ENCODE results near the gene RNF181. TPM values are rescaled to one million over a fixed set of nuclear protein-coding genes. Genes with fewer than 3 reads are reported as not detected.
A peak's percentile ranks its signal among the peaks of the same experiment; 100 is the strongest.

The RNF181 gene, protein sequence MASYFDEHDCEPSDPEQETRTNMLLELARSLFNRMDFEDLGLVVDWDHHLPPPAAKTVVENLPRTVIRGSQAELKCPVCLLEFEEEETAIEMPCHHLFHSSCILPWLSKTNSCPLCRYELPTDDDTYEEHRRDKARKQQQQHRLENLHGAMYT
- polyA plus RNA-seq (2013, experiment 1 of 2): 178 TPM
- polyA plus RNA-seq (2013, experiment 2 of 2): 144 TPM

DNA sequence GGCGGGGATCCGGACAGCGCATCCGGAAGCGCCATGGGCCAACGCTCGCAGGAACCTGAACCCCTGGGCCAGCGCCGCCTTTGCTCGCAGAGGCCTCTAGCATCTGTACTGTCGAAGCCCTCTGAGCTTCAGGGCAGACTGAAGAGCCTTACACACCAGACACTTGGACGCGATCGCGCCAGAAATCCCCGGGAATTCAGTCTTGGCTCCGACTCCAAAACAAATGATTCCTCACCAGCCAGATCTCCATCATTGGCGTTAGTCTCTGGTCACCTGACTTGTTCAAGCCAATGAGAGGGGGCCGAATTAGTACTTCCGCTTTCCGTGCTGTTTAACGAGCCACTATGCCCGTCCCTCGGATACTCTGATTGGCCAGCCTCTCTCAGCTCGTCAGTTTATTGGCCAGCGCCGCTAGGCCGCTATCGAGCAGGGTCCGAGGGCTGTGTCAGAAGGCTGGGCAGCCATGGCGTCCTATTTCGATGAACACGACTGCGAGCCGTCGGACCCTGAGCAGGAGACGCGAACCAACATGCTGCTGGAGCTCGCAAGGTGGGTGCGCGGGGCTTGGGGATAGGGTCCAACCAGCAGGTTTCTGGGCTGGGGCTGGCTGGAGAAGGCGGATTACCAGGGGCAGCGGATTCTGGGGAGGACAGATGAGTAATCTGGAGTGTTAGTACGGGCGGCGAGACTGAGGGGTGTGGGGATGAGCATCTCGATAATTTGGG is at the start of gene RNF181:
RNF181 (plus strand) TSS at position 445 of the 725 bp plus-strand sequence; CDS start at position 464, 19 bp downstream.
- peaks cover 35% of the 10 kb centered on the region for H3K36me3 ChIP-seq (ENCODE audit: control insufficient read depth, insufficient read depth, low read length)
- H3K27ac ChIP-seq (ENCODE audit: low read depth, low read length, severe bottlenecking): peak within 1 kb of the TSS; percentile 81
- H3K4me3 ChIP-seq (ENCODE audit: extremely low read depth, insufficient read depth, low read length, poor library complexity, severe bottlenecking): peak within 1 kb of the TSS; percentile 69
- WGBS, 2 experiments (ENCODE audit: insufficient coverage in 2 of 2): 0% methylated on average over 46 to 47 of the region's 47 CpGs
- peaks cover 11% of the 10 kb centered on the region for H3K4me1 ChIP-seq (ENCODE audit: control insufficient read depth, insufficient read depth, low read length, poor library complexity, severe bottlenecking)
- no peaks in the 10 kb centered on the region for H3K9me3 ChIP-seq (ENCODE audit: control insufficient read depth, low read length)

DNA sequence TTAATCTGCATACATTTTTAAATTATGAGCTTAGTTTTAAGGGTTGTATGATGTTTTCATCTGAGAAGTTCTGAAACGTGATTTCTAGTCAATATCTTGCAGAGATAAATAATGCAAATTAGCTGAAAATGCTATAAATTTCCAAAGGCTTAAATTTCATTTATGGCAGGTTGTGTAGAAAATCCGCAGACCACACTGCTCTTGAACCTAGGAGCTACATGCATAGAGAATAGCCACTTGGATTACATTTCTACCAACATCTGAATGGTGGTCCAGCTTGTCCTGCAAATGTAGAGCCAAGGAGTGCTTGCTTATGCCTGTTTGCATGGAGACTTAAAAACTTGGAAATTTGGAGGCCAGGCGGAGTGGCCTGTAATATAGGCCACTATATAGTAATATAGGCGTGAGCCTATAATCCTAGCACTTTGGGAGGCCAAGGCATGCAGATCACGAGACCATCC is 49.7 kb upstream of the RNF181 start:
- Histone ChIP-seq H3K27ac (ENCODE audit: low read depth, low read length, severe bottlenecking) (no peak overlapping the region), H3K9me3 (ENCODE audit: control insufficient read depth, low read length) (no peaks in the 10 kb centered on the region), H3K4me1 (ENCODE audit: control insufficient read depth, insufficient read depth, low read length, poor library complexity, severe bottlenecking) (peaks cover 25% of the 10 kb centered on the region), H3K4me3 (ENCODE audit: extremely low read depth, insufficient read depth, low read length, poor library complexity, severe bottlenecking) (no peak overlapping the region), H3K36me3 (ENCODE audit: control insufficient read depth, insufficient read depth, low read length) (peaks cover 96% of the 10 kb centered on the region)
- WGBS, 2 experiments (ENCODE audit: insufficient coverage in 2 of 2): 100% methylated on average over 1 to 2 of the region's 5 CpGs

DNA sequence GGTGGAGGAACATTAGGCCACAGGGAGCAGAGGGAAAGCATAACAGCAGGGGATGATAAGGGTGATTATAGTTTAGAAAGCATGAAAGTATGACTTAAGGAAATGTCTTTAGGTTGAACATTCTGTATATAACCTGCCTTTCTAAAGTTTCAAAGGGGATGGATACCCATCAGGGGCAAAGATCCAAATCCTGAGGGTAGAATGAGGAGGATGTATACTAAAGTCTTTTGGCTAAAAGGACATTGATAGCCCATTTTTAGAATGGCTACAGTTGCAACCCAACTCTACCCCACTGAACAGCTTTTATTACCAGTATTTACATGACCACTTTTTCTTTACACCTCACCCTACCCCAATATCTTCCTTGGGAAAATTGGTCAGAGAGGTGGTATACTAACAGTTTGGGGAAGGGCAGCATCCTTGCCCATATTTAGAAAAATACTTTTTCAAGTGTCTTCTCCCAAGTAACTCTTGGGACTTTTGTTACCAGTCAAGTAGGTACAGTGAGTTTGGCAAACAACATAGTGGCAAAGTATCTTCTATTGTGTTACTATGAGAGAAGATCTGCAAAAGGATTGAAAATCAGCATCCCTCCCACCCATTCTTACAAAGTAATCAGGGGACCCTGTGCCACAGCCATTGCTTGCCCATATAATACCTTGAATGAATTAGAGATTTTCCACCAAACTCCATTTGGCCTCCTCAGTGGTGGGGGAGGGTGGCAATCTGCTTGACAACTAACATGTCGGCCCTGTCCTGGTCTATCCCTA is 48.3 kb upstream of the RNF181 start:
- peaks cover 18% of the 10 kb centered on the region for H3K4me1 ChIP-seq (ENCODE audit: control insufficient read depth, insufficient read depth, low read length, poor library complexity, severe bottlenecking)
- no CpG with 5 or more reads among the region's 1 CpG for WGBS, 2 experiments (ENCODE audit: insufficient coverage in 2 of 2)
- no peak overlapping the region for H3K4me3 ChIP-seq (ENCODE audit: extremely low read depth, insufficient read depth, low read length, poor library complexity, severe bottlenecking)
- H3K27ac ChIP-seq (ENCODE audit: low read depth, low read length, severe bottlenecking): peak overlapping the region; percentile 23
- H3K9me3 ChIP-seq (ENCODE audit: control insufficient read depth, low read length): no peaks in the 10 kb centered on the region
- H3K36me3 ChIP-seq (ENCODE audit: control insufficient read depth, insufficient read depth, low read length): peaks cover 95% of the 10 kb centered on the region

DNA sequence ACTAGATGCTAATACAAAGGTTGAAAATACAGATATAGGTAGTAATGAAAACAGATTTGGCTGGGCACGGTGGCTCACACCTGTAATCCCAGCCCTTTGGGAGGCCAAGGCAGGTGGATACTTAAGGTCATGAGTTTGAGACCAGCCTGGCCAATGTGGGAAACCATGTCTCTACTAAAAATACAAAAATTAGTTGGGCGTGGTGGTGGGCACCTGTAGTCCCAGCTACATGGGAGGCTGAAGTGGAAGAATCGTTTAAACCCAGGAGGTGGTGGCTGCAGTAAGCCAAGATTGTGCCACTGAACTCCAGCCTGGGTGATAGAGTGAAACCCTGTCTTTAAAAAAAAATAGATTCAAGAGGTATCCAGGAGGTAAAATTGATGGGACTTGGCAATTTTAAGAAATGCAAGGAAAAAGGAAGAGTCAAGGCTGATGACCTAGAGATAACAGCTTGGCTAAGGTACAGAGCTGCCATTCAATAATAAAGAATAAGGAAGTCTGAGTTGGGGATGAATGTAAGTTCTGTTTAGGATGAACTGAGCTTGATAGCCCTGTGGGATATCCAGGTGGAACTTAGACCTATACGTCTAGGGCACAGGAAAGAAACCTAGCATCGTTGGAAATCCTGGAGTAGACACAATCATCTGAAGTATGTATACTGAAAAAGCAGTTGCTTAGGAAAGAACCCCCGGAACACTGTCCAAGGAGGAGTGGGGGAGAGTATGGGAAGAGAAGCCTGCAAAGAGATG is 47.5 kb upstream of the RNF181 start:
- H3K27ac ChIP-seq (ENCODE audit: low read depth, low read length, severe bottlenecking): no peak overlapping the region
- H3K4me1 ChIP-seq (ENCODE audit: control insufficient read depth, insufficient read depth, low read length, poor library complexity, severe bottlenecking): peaks cover 18% of the 10 kb centered on the region
- no peak overlapping the region for H3K4me3 ChIP-seq (ENCODE audit: extremely low read depth, insufficient read depth, low read length, poor library complexity, severe bottlenecking)
- H3K9me3 ChIP-seq (ENCODE audit: control insufficient read depth, low read length): no peaks in the 10 kb centered on the region
- 96 to 97% methylated on average over 5 to 6 of the region's 6 CpGs for WGBS, 2 experiments (ENCODE audit: insufficient coverage in 2 of 2)
- peaks cover 95% of the 10 kb centered on the region for H3K36me3 ChIP-seq (ENCODE audit: control insufficient read depth, insufficient read depth, low read length)

DNA sequence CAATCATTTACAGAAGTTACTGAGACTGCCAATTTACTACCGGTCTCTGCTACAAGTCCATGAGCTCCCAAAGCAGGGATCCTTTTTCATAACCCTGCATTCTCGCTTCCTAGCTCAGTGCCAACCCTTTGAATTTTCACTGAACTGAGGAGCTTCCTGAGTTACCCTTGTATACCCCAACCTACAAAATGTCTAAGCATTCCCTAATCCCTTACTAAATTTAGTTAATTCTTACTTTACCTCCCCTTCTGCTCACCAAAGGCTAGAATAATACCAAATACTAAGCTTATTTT is 47.0 kb upstream of the RNF181 start:
- Histone ChIP-seq H3K27ac (ENCODE audit: low read depth, low read length, severe bottlenecking) (no peak overlapping the region), H3K4me3 (ENCODE audit: extremely low read depth, insufficient read depth, low read length, poor library complexity, severe bottlenecking) (no peak overlapping the region), H3K36me3 (ENCODE audit: control insufficient read depth, insufficient read depth, low read length) (peaks cover 95% of the 10 kb centered on the region), H3K4me1 (ENCODE audit: control insufficient read depth, insufficient read depth, low read length, poor library complexity, severe bottlenecking) (peaks cover 18% of the 10 kb centered on the region), H3K9me3 (ENCODE audit: control insufficient read depth, low read length) (no peaks in the 10 kb centered on the region)
- 100% methylated on average over 2 of the region's 2 CpGs for WGBS, 2 experiments (ENCODE audit: insufficient coverage in 2 of 2)

DNA sequence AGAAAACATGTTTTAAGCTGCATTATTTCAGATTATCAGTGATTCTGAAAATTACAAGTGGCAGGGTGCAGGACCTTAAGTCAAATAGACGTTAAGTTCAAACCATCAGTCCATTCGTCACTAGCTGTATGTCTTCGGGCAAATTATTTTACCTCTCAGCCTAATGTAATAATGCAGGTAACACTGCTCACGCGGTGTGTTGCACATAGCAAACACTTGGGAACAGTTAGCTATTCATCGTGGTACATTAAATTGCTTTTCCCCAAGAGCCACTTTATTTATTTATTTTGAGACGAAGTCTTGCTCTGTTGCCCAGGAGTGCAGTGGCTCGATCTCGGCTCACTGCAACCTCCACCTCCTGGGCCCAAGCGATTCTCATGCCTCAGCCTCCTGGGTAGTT is 46.5 kb upstream of the RNF181 start:
- Histone ChIP-seq H3K4me3 (ENCODE audit: extremely low read depth, insufficient read depth, low read length, poor library complexity, severe bottlenecking) (no peak overlapping the region), H3K4me1 (ENCODE audit: control insufficient read depth, insufficient read depth, low read length, poor library complexity, severe bottlenecking) (peaks cover 18% of the 10 kb centered on the region), H3K27ac (ENCODE audit: low read depth, low read length, severe bottlenecking) (no peak overlapping the region), H3K9me3 (ENCODE audit: control insufficient read depth, low read length) (no peaks in the 10 kb centered on the region), H3K36me3 (ENCODE audit: control insufficient read depth, insufficient read depth, low read length) (peaks cover 94% of the 10 kb centered on the region)
- 95 to 96% methylated on average over 7 to 9 of the region's 10 CpGs for WGBS, 2 experiments (ENCODE audit: insufficient coverage in 2 of 2)

DNA sequence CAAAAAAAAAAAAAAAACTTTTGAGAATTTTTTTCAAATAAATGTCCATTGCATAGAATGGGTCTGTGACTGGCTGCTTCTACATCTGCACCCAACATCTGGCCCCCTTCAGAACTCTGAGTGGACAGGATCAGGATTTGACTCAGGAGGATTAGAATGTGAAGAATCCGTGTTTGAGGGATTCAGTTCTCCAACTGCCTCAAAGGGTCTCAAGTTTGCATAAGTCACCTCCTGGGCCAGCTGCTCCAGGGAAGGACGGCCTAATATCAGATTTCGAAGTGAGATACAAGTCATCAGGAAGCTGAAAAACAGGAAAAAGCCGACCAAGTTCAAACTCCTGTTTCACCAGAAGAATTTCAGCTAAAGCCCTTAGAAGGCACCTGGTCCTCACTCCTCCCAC is 45.7 kb upstream of the RNF181 start:
- 59 to 68% methylated on average over 4 of the region's 4 CpGs for WGBS, 2 experiments (ENCODE audit: insufficient coverage in 2 of 2)
- Histone ChIP-seq H3K4me1 (ENCODE audit: control insufficient read depth, insufficient read depth, low read length, poor library complexity, severe bottlenecking) (peaks cover 18% of the 10 kb centered on the region), H3K9me3 (ENCODE audit: control insufficient read depth, low read length) (no peaks in the 10 kb centered on the region), H3K27ac (ENCODE audit: low read depth, low read length, severe bottlenecking) (peak overlapping the region; percentile 79), H3K4me3 (ENCODE audit: extremely low read depth, insufficient read depth, low read length, poor library complexity, severe bottlenecking) (no peak overlapping the region), H3K36me3 (ENCODE audit: control insufficient read depth, insufficient read depth, low read length) (peaks cover 94% of the 10 kb centered on the region)

DNA sequence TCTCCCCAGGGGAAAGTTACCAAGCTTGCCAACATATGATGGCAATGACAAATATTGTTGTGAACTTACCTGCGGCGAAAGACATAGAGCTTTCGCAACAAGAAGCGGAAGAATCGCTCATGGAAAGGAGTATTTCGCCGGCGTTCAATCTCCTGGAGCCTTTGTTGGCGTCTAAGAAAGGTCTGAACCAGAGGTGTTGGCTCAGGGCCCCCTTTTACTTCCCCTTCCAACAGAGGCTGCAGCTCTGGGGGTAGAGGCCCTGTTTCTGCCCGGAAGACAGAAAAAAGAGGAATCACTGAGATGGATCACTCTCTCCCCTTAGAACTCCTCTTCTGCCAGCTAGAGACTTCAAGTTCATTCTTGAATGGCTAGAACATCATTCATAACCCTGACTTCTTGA is 45.1 kb upstream of the RNF181 start:
- Histone ChIP-seq H3K9me3 (ENCODE audit: control insufficient read depth, low read length) (no peaks in the 10 kb centered on the region), H3K36me3 (ENCODE audit: control insufficient read depth, insufficient read depth, low read length) (peaks cover 95% of the 10 kb centered on the region), H3K4me3 (ENCODE audit: extremely low read depth, insufficient read depth, low read length, poor library complexity, severe bottlenecking) (no peak overlapping the region), H3K4me1 (ENCODE audit: control insufficient read depth, insufficient read depth, low read length, poor library complexity, severe bottlenecking) (peaks cover 18% of the 10 kb centered on the region), H3K27ac (ENCODE audit: low read depth, low read length, severe bottlenecking) (peak overlapping the region; percentile 79)
- 98% methylated on average over 10 of the region's 10 CpGs for WGBS, 2 experiments (ENCODE audit: insufficient coverage in 2 of 2)

DNA sequence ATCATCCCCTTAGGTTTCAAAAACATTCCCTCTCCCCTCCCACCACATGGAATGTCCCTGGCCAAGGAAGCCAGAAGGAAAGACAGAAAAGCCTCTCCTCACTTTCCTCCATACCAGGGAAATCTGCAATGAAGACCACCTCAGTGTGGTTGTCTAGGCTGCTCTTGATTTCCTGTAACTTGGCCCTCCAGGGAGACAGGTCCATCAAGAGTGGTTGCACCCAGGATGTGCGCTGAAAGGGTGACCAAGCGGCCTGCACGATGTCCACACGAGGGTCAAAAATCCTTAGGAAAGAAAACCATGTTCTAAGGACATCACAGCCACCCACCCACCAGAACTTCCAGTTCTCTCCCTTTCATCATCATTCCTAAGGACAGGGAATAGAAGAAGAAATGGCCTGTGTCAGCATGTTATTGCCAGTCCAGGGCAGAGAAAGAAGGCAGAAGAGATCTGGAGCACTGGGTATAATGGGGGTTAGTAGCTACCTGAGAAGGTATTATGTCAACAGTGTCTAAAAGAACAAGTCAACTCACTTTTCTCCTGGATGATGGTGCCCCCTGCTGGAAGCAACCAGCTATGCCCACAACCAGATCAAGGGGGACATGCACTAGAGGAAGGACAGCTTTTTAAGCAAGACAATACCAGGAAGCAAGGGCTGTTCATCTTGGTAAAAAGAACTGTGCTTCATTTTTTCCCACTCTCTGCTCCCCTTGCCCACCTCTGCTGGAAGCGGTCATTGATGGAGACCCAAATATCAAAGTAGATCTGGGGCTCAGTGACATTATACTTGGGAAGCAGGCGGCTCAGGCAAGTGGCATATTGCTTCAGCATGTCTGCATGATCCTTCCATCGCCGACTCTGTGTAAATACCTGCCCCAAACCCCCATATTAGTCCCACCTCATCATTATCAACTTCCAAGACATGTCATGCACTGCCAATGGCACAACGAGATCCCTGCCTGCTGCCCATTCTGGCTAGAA is 43.6 kb upstream of the RNF181 start:
- Histone ChIP-seq H3K27ac (ENCODE audit: low read depth, low read length, severe bottlenecking) (no peak overlapping the region), H3K36me3 (ENCODE audit: control insufficient read depth, insufficient read depth, low read length) (peaks cover 91% of the 10 kb centered on the region), H3K9me3 (ENCODE audit: control insufficient read depth, low read length) (no peaks in the 10 kb centered on the region), H3K4me3 (ENCODE audit: extremely low read depth, insufficient read depth, low read length, poor library complexity, severe bottlenecking) (no peak overlapping the region), H3K4me1 (ENCODE audit: control insufficient read depth, insufficient read depth, low read length, poor library complexity, severe bottlenecking) (peaks cover 18% of the 10 kb centered on the region)
- 79 to 88% methylated on average over 3 to 6 of the region's 9 CpGs for WGBS, 2 experiments (ENCODE audit: insufficient coverage in 2 of 2)
